Measurements from ENCODE around the gene SCUBE2.
"Not testable (repeated sequence)": the region's sequence is repeated elsewhere in the genome, so short reads cannot be mapped to it uniquely, and the experiment has no call there.

The SCUBE2 gene

GRCh38 chr11:9109858-9110731 lies 18.7 kb upstream of the SCUBE2 start:
- TF ChIP-seq CTCF (IDR thresholded peaks at IDR 0.05; ENCODE audit: low read depth, low read length, missing control alignments): no peak
- no peak overlapping the region for H3K4me3 ChIP-seq (replicated peaks; ENCODE audit: low read depth, low read length)
- DNase-seq (ENCODE audit: extremely low read depth, low read depth): no peak

- DNase-seq (ENCODE audit: extremely low read depth, low read depth): no peak
- H3K4me3 ChIP-seq (replicated peaks; ENCODE audit: low read depth, low read length): no peak overlapping the region
- no peak for TF ChIP-seq CTCF (IDR thresholded peaks at IDR 0.05; ENCODE audit: low read depth, low read length, missing control alignments)
Measured at GRCh38 chr11:9104580-9104979, 13.2 kb upstream of the SCUBE2 start.

- TF ChIP-seq CTCF (IDR thresholded peaks at IDR 0.05; ENCODE audit: low read depth, low read length, missing control alignments): no peak
- DNase-seq (ENCODE audit: extremely low read depth, low read depth): no peak
- no peak overlapping the region for H3K4me3 ChIP-seq (replicated peaks; ENCODE audit: low read depth, low read length)
Measured at GRCh38 chr11:9103542-9104276, 12.3 kb upstream of the SCUBE2 start.

- no peak for TF ChIP-seq CTCF (IDR thresholded peaks at IDR 0.05; ENCODE audit: low read depth, low read length, missing control alignments)
- DNase-seq (ENCODE audit: extremely low read depth, low read depth): no peak
- H3K4me3 ChIP-seq (replicated peaks; ENCODE audit: low read depth, low read length): no peak overlapping the region
Measured at GRCh38 chr11:9099617-9100016, 8.2 kb upstream of the SCUBE2 start.

GRCh38 chr11:9098455-9098854 lies 7.1 kb upstream of the SCUBE2 start:
- H3K4me3 ChIP-seq (replicated peaks; ENCODE audit: low read depth, low read length); DNase-seq (ENCODE audit: extremely low read depth, low read depth): not testable (repeated sequence)

GRCh38 chr11:9097186-9097943 lies 6.0 kb upstream of the SCUBE2 start:
- H3K4me3 ChIP-seq (replicated peaks; ENCODE audit: low read depth, low read length): not testable (repeated sequence)

GRCh38 chr11:9096427-9096826 lies 5.0 kb upstream of the SCUBE2 start:
- no peak for TF ChIP-seq CTCF (IDR thresholded peaks at IDR 0.05; ENCODE audit: low read depth, low read length, missing control alignments)
- no peak overlapping the region for H3K4me3 ChIP-seq (replicated peaks; ENCODE audit: low read depth, low read length)
- DNase-seq (ENCODE audit: extremely low read depth, low read depth): no peak

More at GRCh38 chr11:9097186-9097943, 6.0 kb upstream of the SCUBE2 start:
- DNase-seq (ENCODE audit: extremely low read depth, low read depth): not testable (repeated sequence)
